GM12878 (cell line): ENCODE data around the gene ARHGDIA.

Experiments used
- EZH2 ChIP-seq: IDR thresholded peaks from 2 replicates; pipeline ENCODE4 v1.6.1; 2012; ENCODE audit warnings: low read depth, mild to moderate bottlenecking, control low read depth, inconsistent platforms, low read length, borderline replicate concordance; ENCODE audit not compliant: control insufficient read depth
- IKZF2 ChIP-seq, 2 experiments: fragments of 450-650 bp; IDR thresholded peaks; 2 replicates each; pipeline ENCODE4 v1.6.1; 2017; ENCODE audit warnings: mild to moderate bottlenecking in 2 of 2, moderate library complexity in 2 of 2
- MXI1 ChIP-seq: fragments of 150-350 bp; IDR thresholded peaks from 2 replicates; pipeline ENCODE4 v1.6.1; 2011; ENCODE audit warnings: low read depth, mild to moderate bottlenecking, inconsistent platforms, low read length, improper control_type of control experiment
- MYC ChIP-seq: IDR thresholded peaks from 2 replicates; pipeline ENCODE4 v1.6.1; 2011; ENCODE audit warnings: mild to moderate bottlenecking, low read length, moderate library complexity, inconsistent platforms; ENCODE audit not compliant: insufficient read depth, insufficient replicate concordance, insufficient read length, severe bottlenecking
- POLR2A ChIP-seq: IDR thresholded peaks from 2 replicates; pipeline ENCODE4 v1.6.1; 2011; ENCODE audit warnings: low read depth, mild to moderate bottlenecking, low read length
- POLR2AphosphoS2 ChIP-seq: IDR thresholded peaks from 2 replicates; pipeline ENCODE4 v1.6.1; 2011; ENCODE audit warnings: low read depth, mild to moderate bottlenecking, low read length, improper control_type of control experiment, moderate library complexity
- POLR2AphosphoS5 ChIP-seq: IDR thresholded peaks from 2 replicates; pipeline ENCODE4 v1.6.1; 2011; ENCODE audit warnings: mild to moderate bottlenecking, low read length, inconsistent platforms
- SMC3 ChIP-seq: IDR thresholded peaks from 2 replicates; pipeline ENCODE4 v1.6.1; 2011; ENCODE audit warnings: low read length, improper control_type of control experiment, borderline replicate concordance
- SP1 ChIP-seq: IDR thresholded peaks from one replicate; pipeline ENCODE4 v1.6.1; 2011; ENCODE audit warnings: low read depth, low read length
- ZSCAN29 ChIP-seq: fragments of 450-650 bp; IDR thresholded peaks from 2 replicates; pipeline ENCODE4 v1.6.1; 2017; ENCODE audit warnings: mild to moderate bottlenecking, moderate library complexity
- TF ChIP-seq, protein P1 (sequence below): IDR thresholded peaks from 2 replicates; pipeline ENCODE4 v1.6.1; 2011; ENCODE audit warnings: low read depth, low read length, improper control_type of control experiment, borderline replicate concordance
- TF ChIP-seq, protein P2 (sequence below): fragments of 450-650 bp; IDR thresholded peaks from 2 replicates; pipeline ENCODE4 v1.6.1; 2016; ENCODE audit warnings: mild to moderate bottlenecking, moderate library complexity, borderline replicate concordance
- TF ChIP-seq, protein P3 (sequence below), 3 experiments: IDR thresholded peaks in 2 of 3; conservative IDR thresholded peaks in 1 of 3; 2 replicates each; pipeline ENCODE4 v1.5.1; 2011; ENCODE audit warnings: low read depth in 3 of 3, low read length in 3 of 3, mild to moderate bottlenecking in 3 of 3, control low read depth in 2 of 3, moderate library complexity in 2 of 3, inconsistent platforms in 1 of 3, mixed read lengths in 1 of 3; ENCODE audit not compliant: control insufficient read depth in 2 of 3, insufficient read depth in 1 of 3; ENCODE audit errors: extremely low read depth in 1 of 3

DNA sequence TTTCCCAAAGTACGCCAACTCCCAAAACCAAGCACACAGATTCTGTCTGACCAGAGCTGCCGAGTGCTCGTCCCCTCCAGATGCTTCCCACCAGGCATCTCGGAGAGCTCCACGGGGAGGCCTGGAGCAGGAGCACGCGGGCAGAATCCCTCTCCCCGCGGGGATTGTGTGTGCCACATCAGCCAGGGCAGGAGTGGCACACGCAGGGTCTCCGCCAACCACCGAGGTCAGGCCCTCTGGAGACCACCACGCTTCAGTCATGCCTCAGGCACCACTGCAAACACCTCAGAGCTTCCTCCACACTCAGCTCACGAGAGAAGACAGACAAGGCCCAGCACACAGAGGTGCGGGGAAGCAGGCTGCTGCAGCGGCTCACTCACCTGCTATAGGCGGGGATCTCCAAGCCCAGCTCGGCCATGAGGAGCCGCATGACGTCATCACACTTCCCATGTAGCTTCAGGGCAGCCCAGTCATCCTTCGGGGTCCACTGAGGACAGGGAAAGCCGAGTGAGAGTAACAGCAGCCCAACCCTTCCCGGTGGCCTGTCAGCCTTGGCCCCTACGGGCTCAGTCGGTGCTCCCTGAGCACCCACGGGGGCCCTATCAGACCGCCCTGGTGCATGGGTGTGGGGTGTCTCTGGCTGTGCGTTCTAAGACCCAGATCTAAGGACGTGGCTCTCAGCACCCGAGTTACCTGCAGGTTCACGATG, 42.4 kb upstream of the ARHGDIA start:
- TF ChIP-seq IKZF2 (IDR thresholded peaks at IDR 0.05): no peak
- no peak for TF ChIP-seq POLR2AphosphoS2
- no peak for TF ChIP-seq MYC
- no peak for TF ChIP-seq POLR2AphosphoS5
- TF ChIP-seq, protein P1, sequence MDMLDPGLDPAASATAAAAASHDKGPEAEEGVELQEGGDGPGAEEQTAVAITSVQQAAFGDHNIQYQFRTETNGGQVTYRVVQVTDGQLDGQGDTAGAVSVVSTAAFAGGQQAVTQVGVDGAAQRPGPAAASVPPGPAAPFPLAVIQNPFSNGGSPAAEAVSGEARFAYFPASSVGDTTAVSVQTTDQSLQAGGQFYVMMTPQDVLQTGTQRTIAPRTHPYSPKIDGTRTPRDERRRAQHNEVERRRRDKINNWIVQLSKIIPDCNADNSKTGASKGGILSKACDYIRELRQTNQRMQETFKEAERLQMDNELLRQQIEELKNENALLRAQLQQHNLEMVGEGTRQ: no peak
- no peak for TF ChIP-seq SMC3
- no peak for TF ChIP-seq MXI1
- TF ChIP-seq, protein P2, sequence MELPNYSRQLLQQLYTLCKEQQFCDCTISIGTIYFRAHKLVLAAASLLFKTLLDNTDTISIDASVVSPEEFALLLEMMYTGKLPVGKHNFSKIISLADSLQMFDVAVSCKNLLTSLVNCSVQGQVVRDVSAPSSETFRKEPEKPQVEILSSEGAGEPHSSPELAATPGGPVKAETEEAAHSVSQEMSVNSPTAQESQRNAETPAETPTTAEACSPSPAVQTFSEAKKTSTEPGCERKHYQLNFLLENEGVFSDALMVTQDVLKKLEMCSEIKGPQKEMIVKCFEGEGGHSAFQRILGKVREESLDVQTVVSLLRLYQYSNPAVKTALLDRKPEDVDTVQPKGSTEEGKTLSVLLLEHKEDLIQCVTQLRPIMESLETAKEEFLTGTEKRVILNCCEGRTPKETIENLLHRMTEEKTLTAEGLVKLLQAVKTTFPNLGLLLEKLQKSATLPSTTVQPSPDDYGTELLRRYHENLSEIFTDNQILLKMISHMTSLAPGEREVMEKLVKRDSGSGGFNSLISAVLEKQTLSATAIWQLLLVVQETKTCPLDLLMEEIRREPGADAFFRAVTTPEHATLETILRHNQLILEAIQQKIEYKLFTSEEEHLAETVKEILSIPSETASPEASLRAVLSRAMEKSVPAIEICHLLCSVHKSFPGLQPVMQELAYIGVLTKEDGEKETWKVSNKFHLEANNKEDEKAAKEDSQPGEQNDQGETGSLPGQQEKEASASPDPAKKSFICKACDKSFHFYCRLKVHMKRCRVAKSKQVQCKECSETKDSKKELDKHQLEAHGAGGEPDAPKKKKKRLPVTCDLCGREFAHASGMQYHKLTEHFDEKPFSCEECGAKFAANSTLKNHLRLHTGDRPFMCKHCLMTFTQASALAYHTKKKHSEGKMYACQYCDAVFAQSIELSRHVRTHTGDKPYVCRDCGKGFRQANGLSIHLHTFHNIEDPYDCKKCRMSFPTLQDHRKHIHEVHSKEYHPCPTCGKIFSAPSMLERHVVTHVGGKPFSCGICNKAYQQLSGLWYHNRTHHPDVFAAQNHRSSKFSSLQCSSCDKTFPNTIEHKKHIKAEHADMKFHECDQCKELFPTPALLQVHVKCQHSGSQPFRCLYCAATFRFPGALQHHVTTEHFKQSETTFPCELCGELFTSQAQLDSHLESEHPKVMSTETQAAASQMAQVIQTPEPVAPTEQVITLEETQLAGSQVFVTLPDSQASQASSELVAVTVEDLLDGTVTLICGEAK: no peak
- TF ChIP-seq EZH2: no peak
- TF ChIP-seq POLR2A: no peak
- TF ChIP-seq, protein P3, sequence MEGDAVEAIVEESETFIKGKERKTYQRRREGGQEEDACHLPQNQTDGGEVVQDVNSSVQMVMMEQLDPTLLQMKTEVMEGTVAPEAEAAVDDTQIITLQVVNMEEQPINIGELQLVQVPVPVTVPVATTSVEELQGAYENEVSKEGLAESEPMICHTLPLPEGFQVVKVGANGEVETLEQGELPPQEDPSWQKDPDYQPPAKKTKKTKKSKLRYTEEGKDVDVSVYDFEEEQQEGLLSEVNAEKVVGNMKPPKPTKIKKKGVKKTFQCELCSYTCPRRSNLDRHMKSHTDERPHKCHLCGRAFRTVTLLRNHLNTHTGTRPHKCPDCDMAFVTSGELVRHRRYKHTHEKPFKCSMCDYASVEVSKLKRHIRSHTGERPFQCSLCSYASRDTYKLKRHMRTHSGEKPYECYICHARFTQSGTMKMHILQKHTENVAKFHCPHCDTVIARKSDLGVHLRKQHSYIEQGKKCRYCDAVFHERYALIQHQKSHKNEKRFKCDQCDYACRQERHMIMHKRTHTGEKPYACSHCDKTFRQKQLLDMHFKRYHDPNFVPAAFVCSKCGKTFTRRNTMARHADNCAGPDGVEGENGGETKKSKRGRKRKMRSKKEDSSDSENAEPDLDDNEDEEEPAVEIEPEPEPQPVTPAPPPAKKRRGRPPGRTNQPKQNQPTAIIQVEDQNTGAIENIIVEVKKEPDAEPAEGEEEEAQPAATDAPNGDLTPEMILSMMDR (IDR thresholded peaks at IDR 0.05 in 2 of 3, conservative IDR thresholded peaks at IDR 0.05 in 1 of 3; ENCODE audit: control insufficient read depth in 2 of 3, extremely low read depth in 1 of 3, insufficient read depth in 1 of 3, low read depth in 3 of 3, low read length in 3 of 3): no peak
- no peak for TF ChIP-seq ZSCAN29
- no peak for TF ChIP-seq SP1
